ENCODE data around the gene GJD3. TPM values are rescaled to one million over a fixed set of nuclear protein-coding genes. Genes with fewer than 3 reads are reported as not detected.
A peak's percentile ranks its signal among the peaks of the same experiment; 100 is the strongest.

The GJD3 gene
- total RNA-seq, 2 experiments from 2014 or later = not detected

- Histone ChIP-seq H3K9me3 (ENCODE audit: control insufficient read depth in 1 of 2, insufficient read depth in 1 of 2, low read length in 2 of 2) (no peaks in the 10 kb centered on the region), H3K27ac (ENCODE audit: low read depth in 1 of 2, low read length in 2 of 2) (peak overlapping the region; percentile 92 to 99), H3K27me3 (ENCODE audit: control insufficient read depth in 1 of 2, insufficient read depth in 2 of 2, low read length in 2 of 2) (no peaks in the 10 kb centered on the region), H3K4me3 (ENCODE audit: low read length) (peak overlapping the region; percentile 49), H3K4me1 (ENCODE audit: insufficient read depth, low read length) (peaks cover 99% of the 10 kb centered on the region), H3K36me3 (ENCODE audit: insufficient read depth, low read length) (peaks cover 8% of the 10 kb centered on the region)
- H3K4me1 Mint-ChIP-seq (ENCODE audit: low read depth) = peaks cover 96% of the 10 kb centered on the region
- H3K27me3 Mint-ChIP-seq = no peaks in the 10 kb centered on the region
- peak overlapping the region; percentile 99 for H3K27ac Mint-ChIP-seq
- H3K36me3 Mint-ChIP-seq (ENCODE audit: low read depth) = peaks cover 38% of the 10 kb centered on the region
- ChIA-PET CTCF (interaction anchor here (0.9 to 4.4 kb wide), 7 partner anchors 8 to 37 kb away, joined by 3 to 30 read pairs (median 5); no protein-coding TSS in a partner anchor), POLR2A (interaction anchor here (0.7 to 4.7 kb wide), 21 partner anchors 7 to 346 kb away, joined by 3 to 30 read pairs (median 6); partner anchors contain the start of genes PSMD3, RARA, TOP2A and WIPF2)
- intact Hi-C loops (cut with DNase I, micrococcal nuclease) = no loop called here
- DNase-seq (peak; percentile 44 to 90 (median 58)), ATAC-seq (ENCODE audit: poor library complexity) (peak; percentile 24)
- peak overlapping the region; percentile 84 for H3K4me3 Mint-ChIP-seq
- no peak for TF ChIP-seq CTCF (IDR thresholded peaks at IDR 0.05)
- H3K9me3 Mint-ChIP-seq = no peaks in the 10 kb centered on the region
These were observed 38.3 kb downstream of the GJD3 start for GRCh38 chr17:40326014-40326831.

- peak overlapping the region; percentile 92 to 99 for H3K27ac ChIP-seq (ENCODE audit: low read depth in 1 of 2, low read length in 2 of 2)
- intact Hi-C loops (cut with DNase I, micrococcal nuclease) = no loop called here
- peak overlapping the region; percentile 49 for H3K4me3 ChIP-seq (ENCODE audit: low read length)
- Mint-ChIP-seq H3K4me1 (ENCODE audit: low read depth) (peaks cover 98% of the 10 kb centered on the region), H3K9me3 (no peaks in the 10 kb centered on the region), H3K27me3 (no peaks in the 10 kb centered on the region), H3K27ac (peak overlapping the region; percentile 99), H3K4me3 (peak overlapping the region; percentile 84), H3K36me3 (ENCODE audit: low read depth) (peaks cover 34% of the 10 kb centered on the region)
- peak in 3 of 14 experiments; percentile 24 to 83 (median 78) for DNase-seq
- CTCF ChIA-PET = interaction anchor here (0.9 to 4.4 kb wide), 6 partner anchors 7 to 37 kb away, joined by 3 to 30 read pairs (median 6); no protein-coding TSS in a partner anchor
- POLR2A ChIA-PET = interaction anchor here (0.7 to 4.7 kb wide), 20 partner anchors 8 to 345 kb away, joined by 3 to 30 read pairs (median 6); partner anchors contain the start of genes PSMD3, RARA, TOP2A and WIPF2
- no peaks in the 10 kb centered on the region for H3K9me3 ChIP-seq (ENCODE audit: control insufficient read depth in 1 of 2, insufficient read depth in 1 of 2, low read length in 2 of 2)
- no peak for ATAC-seq (ENCODE audit: poor library complexity)
- H3K4me1 ChIP-seq (ENCODE audit: insufficient read depth, low read length) = peaks cover 99% of the 10 kb centered on the region
- no peaks in the 10 kb centered on the region for H3K27me3 ChIP-seq (ENCODE audit: control insufficient read depth in 1 of 2, insufficient read depth in 2 of 2, low read length in 2 of 2)
- H3K36me3 ChIP-seq (ENCODE audit: insufficient read depth, low read length) = peaks cover 2% of the 10 kb centered on the region
- no peak for TF ChIP-seq CTCF (IDR thresholded peaks at IDR 0.05)
These were observed 39.2 kb downstream of the GJD3 start for GRCh38 chr17:40325156-40326013.

All from CD4-positive, alpha-beta T cell (primary cell).